GM12864 (cell line): ENCODE measurements around the gene BAG5.

Source experiments
- DNase-seq: peaks from one replicate; pipeline ENCODE4 v3.0.0-alpha.2; 2011; ENCODE audit warnings: low read depth
- H3K4me3 ChIP-seq: 2 replicates; pipeline ENCODE4 v1.5.1; 2011; ENCODE audit warnings: mild to moderate bottlenecking, low read depth, low read length, control low read depth
- TF ChIP-seq, protein P1 (sequence below): IDR thresholded peaks from 2 replicates; pipeline ENCODE4 v1.5.1; 2011; ENCODE audit warnings: low read depth, mild to moderate bottlenecking, moderate library complexity, low read length, control low read depth, inconsistent platforms; ENCODE audit errors: missing control alignments

The BAG5 gene

GRCh38 chr14:103508521-103509329 is 53.7 kb downstream of the BAG5 start:
- TF ChIP-seq, protein P1, sequence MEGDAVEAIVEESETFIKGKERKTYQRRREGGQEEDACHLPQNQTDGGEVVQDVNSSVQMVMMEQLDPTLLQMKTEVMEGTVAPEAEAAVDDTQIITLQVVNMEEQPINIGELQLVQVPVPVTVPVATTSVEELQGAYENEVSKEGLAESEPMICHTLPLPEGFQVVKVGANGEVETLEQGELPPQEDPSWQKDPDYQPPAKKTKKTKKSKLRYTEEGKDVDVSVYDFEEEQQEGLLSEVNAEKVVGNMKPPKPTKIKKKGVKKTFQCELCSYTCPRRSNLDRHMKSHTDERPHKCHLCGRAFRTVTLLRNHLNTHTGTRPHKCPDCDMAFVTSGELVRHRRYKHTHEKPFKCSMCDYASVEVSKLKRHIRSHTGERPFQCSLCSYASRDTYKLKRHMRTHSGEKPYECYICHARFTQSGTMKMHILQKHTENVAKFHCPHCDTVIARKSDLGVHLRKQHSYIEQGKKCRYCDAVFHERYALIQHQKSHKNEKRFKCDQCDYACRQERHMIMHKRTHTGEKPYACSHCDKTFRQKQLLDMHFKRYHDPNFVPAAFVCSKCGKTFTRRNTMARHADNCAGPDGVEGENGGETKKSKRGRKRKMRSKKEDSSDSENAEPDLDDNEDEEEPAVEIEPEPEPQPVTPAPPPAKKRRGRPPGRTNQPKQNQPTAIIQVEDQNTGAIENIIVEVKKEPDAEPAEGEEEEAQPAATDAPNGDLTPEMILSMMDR: no peak
- no peak overlapping the region for H3K4me3 ChIP-seq
- DNase-seq: no peak

- no peak overlapping the region for H3K4me3 ChIP-seq
- DNase-seq: no peak
- TF ChIP-seq, protein P1: no peak
Observed at GRCh38 chr14:103507751-103508150, 54.7 kb downstream of the BAG5 start.
